ENCODE results near the gene TXNL1.
"Not testable (repeated sequence)": the region's sequence is repeated elsewhere in the genome, so short reads cannot be mapped to it uniquely, and the experiment has no call there.

Gene TXNL1

DNA sequence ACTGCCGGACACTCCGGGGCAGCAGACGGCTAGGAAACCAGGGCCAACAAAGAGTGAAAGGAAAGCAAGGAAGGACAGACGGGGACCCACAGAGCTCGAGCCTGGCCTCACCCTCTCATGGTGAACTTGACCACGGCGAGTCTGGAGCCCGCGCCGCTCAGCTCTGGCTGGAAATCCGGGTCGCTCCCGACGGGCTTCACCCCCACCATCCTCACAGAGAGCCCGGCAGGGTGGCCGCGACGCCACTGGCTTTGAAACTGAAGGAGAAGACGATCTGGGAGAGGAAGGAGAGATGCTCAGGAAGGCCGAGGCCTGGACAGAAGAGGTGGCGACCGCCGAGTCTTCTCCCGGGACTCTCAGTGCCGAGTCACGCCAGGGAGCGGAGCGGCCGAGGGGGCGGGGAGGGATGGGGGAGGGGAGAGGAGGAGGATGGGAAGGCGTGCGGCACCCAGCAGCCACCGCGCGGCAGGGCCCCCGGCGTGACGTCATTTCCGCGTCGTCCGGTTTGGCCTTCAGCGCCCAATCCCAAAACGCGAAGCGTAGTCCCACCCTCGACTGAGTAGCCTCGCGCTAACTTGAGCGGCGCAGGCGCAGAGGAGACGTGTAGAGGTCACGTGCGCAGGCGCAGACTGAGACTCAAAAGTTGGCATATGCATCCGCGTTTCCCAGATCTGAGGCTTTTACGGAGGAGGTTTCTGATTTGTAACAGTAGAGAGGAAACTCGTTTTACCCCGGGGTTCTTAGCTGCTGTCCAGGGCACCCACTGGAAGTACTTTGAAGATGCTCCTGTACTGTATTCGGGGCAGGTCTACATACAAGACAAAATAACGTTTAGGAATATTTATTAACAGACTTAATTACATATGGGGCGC lies at the start of gene TXNL1:
Gene TXNL1 (minus strand): TSS at position 361 of the 872 bp plus-strand sequence. CDS start 152 bp downstream, at position 209.
- DNase-seq (ENCODE audit: low read depth in 4 of 4, low spot score in 1 of 4): peak; percentile 98 to 100 (median 100)

DNA sequence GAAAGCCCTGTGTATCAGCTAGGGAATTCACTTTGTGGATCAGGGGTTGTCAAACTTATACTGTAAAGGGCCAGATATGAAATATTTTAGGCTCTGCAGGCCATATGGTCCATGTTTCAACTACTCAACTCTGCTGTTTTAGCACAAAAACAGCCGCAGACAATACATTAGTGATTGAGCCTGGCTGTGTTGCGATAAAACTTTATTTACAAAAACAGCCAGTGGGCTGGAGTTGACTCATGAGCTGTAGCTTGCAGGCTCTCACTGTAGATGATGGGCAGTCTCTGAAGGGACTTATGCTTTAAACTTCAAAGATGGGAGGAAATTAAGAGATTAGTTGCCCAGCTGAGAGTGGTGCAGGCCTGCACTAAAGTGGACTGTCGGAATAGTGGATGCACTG lies 45.9 kb upstream of the TXNL1 start:
- DNase-seq (ENCODE audit: low read depth in 4 of 4, low spot score in 1 of 4): no peak

DNA sequence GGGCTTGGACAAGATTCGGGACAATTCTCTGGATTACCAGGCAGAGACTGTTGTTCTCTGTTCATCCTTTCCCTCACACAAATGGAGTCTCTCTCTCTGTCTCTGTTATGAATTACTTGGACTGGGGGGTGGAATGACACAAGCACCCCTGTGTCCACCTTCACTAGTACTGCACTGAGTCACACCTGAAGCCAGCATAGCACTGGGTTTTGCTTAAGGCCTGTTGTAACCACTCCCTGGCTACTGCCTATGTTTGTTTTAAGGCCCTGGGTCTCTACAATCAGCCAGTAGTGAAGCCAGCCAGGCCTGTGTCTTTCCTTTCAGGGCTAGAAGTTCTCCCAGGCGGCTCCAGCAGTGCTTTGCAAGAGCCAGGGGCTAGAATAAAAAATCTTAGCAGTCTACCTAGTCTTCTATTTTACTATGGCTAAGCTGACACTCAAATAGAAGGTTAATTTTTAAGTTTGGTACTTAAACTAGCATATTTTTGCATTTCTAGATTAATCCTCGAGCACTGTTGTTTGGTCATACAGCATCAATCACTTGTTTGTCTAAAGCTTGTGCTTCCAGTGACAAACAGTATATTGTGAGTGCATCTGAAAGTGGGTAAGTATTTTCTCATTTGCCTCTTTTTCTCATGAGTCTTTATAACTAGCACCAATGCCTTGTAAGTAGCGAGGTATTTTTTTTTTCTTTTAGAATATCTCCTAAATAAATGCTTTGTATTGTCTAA lies 40.6 kb upstream of the TXNL1 start:
- DNase-seq (ENCODE audit: low read depth in 4 of 4, low spot score in 1 of 4): no peak

DNA sequence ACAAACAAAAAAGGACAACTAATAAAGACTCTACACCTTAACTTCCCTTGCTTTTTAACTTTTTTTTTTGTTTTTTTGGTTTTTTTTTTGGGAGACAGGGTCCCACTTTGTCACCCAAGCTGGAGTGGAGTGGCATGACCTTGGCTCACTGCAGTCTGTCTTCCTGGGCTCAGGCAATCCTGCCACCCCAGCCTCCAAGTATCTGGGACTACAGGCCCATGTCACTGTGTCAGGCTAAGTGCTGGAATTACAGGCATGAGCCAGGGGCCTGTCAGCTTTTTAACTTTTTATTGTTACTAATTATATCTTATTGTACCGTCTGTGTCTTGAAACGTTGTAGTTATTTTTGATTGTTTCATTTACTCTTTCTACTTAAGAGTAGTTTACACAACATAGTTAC lies 38.2 kb upstream of the TXNL1 start:
- DNase-seq (ENCODE audit: low read depth in 4 of 4, low spot score in 1 of 4): no peak

DNA sequence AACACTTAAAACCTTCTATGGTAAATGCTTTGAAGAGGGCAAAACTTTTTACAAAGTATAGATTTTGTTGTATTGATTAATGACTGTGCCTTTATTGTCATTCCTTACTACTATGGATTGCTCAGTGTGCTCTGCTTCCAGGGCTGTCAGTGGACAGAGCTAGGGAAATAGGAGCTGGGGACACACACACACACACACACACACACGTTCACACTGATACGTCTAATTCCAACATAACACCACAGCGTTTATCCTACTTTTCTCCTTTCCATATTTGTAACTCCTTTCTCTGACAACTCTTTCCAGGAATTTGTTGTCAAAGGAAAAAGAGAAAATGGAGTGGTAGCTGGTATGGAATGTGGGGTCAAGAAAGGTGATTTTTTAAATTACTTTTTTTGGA lies 34.6 kb upstream of the TXNL1 start:
- DNase-seq (ENCODE audit: low read depth in 4 of 4, low spot score in 1 of 4): no peak

DNA sequence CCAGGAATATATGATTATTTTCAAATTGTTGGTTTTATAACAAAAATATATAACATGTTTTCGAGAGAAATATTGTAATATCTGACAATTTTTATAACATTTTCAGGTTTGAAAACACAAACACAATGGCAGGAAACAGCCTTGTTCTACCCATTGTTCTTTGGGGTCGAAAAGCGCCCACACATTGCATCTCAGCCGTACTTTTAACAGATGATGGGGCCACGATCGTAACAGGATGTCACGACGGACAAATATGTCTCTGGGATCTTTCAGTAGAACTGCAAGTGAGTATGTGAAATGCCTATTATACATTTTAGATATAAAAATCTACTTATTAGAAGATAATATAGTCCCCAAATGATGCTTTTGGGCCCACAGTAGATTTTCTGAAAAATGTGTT lies 34.0 kb upstream of the TXNL1 start:
- DNase-seq (ENCODE audit: low read depth in 4 of 4, low spot score in 1 of 4): no peak

DNA sequence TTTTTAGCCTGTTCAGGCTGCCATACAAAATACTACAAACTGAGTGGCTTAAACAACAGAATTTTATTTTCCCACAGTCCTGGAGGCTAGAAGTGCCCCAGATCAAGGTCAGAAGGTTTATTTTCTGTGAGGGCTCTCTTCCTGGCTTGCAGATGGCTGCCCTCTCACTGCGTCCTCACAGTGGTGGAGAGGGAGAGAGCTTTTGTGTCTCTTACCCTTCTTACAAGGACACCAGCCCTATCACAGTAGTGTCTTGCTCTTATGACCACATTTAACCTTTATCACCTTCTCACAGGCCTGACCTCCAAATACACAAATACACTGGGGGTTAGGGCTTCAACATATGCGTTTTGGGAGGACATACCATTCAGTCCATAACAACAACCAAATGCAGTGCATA lies 24.5 kb upstream of the TXNL1 start:
- DNase-seq (ENCODE audit: low read depth in 4 of 4, low spot score in 1 of 4): no peak

DNA sequence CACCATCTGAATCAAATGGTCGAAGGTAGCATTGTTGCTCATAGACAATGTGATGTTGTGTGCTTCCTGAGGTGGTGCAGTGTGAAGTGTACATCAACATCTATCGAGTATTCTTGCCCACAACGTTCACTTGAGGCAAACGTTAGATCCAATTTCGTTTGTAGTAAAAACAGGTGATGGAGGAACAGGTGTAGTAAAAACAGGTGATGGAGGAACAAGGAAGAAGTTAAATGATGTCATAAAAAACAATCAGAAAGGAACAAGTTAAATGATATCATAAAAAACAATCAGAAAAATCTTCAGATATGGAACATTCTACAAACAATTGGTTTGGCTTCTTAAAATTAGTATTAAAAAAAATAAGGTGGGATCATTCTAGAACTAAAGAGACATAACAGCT lies 24.1 kb upstream of the TXNL1 start:
- DNase-seq (ENCODE audit: low read depth in 4 of 4, low spot score in 1 of 4): no peak

DNA sequence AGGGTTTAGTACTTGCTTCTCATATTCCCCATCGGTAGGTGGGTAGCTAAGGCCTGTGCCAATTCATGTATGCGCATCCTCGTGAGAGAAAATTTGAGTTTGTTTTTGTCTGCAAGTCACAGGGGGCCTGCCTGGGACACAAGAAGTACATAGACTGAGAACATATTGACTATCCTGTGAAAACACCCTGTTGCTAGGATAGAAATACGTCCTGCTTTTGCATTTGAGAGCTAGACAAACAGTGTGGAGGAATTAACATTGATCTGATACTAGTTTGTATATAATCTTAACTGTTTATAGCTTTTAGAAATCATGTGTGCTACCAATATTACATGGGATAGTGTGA lies 23.6 kb upstream of the TXNL1 start:
- no peak for DNase-seq (ENCODE audit: low read depth in 4 of 4, low spot score in 1 of 4)

DNA sequence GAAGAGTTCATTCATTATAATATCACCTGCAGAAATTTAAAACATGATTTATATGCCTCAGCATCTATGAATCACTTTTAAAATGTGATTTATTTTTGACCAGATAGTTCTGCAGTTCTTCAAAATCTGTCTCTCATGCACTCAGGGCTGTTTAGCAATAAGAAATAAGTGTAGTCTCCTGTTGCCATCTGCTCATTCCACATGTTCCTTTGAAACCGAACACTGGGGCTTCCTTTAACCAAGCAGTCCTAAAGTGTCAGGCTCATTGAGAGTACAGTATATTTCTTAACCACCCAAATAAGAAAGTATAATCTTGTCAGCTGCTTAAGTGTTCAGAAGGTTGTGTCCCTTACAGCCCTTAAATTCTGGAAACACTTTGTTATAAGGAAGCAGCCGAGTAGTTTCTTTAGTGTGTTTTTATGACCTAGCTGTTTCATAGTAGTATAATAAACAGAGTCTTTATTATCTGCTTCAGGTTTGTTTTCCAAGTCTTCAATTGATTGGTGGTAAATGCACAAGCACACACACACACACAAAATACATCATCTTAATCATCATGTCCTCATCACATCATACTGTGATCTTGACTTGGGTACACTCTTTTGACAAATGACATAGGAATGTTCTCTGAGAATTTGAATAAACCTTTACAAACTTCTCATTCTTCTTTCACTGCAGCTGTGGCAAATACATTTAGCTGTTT lies 23.1 kb upstream of the TXNL1 start:
- no peak for DNase-seq (ENCODE audit: low read depth in 4 of 4, low spot score in 1 of 4)

DNA sequence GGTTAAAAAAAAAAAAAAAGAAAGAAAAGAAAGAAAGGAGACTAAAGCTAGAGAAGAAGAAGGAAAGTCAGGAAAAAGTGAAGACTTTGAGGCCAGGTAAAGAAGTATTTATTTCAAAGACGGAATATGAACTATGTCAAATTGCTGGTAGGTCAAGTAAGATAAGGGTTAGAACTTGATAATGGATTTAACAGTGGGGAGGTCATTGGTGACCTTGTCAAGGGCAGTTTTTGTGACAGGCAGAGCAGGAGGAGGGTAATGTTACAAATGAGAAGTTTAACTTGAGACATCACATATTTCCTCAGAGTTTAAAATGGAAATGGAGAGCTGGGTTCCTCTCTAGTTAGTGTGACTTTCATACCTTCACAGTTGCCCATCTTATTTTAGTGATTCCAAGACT lies 22.3 kb upstream of the TXNL1 start:
- no peak for DNase-seq (ENCODE audit: low read depth in 4 of 4, low spot score in 1 of 4)

DNA sequence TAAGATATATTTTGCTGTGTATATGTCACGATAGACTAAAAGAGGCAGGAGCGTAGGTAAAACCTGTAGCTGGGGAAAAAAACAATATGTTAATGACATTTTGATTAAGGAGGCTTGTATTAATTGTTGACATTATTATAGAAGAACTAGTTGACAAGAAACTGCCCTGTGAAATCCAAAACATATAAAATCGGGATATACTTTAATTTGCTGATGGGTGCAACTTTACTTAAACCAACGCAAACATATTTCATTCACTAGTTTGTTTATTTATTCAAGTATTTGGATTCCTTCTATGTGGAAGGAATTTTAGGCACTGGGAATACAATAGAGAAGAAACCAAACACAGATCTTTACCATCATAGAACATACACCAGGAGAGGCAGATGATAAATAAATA lies 20.7 kb upstream of the TXNL1 start:
- DNase-seq (ENCODE audit: low read depth in 4 of 4, low spot score in 1 of 4): no peak

DNA sequence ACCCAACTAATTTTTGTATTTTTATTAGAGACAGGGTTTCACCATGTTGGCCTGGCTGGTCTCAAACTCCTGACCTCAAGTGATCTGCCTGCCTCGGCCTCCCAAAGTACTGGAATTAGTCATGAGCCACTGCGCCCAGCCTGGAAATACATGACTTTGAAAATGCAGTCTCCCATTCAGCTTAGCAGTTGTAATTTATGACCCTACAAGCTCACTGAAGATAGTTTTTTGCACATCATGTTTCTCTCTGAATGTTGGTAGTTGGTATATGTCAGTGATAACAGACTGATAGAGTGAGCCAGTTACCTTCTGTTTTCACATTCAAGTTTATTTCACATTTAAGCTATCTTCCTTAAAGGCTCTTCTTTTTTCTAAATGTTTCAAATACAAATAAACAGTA lies 19.9 kb upstream of the TXNL1 start:
- DNase-seq (ENCODE audit: low read depth in 4 of 4, low spot score in 1 of 4): no peak

DNA sequence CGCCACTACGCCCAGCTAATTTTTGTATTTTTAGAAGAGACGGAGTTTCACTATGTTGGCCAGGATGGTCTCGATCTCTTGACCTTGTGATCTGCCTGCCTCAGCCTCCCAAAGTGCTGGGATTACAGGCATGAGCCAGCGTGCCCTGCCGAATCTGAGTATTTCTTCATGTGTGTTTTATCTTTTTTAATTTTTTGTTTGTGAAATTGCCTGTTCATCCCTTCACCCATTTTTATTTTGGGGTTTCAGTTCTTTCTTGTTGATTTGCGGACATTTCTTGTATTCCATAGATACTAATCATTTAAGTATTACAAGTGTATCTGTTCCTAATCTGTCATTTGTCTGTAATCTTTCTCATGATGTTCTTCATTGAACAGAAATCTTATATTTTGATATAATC lies 15.9 kb upstream of the TXNL1 start:
- not testable (repeated sequence) for DNase-seq (ENCODE audit: low read depth in 4 of 4, low spot score in 1 of 4)

DNA sequence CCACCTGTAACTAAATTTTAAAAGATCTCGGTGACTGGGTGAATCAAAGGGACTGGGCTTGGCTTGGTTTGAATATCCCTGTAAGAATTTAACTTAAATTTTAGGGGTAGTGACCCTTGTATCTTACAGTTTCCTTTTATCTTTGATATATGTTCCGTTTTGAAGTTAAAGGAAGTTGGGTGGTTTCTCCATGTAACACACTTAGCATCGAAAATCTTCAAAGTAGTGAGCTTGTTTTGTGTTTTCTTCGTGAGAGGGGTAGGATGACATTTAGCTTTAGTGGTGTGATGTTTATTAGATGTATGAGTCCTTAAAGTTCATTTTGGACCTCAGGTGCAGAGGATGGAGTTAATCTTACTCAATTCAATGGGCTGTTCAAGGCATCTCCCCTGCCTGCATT lies 14.4 kb upstream of the TXNL1 start:
- no peak for DNase-seq (ENCODE audit: low read depth in 4 of 4, low spot score in 1 of 4)

DNA sequence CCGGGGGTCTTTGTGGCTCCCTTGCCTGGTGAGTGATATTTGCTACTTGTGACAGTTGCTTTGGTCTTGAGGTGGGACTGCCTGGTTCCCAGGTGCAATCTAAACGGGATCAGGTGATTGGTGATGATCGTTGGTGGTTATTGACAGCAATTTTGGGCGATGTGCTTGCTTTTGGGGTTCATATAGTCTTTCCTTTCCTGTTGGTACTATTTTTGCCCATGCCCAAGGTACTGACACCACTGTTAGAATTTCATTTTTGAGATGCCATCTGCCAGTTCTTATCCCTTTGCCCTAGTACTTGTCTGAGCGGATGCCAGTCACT lies 13.3 kb upstream of the TXNL1 start:
- DNase-seq (ENCODE audit: low read depth in 4 of 4, low spot score in 1 of 4): no peak

DNA sequence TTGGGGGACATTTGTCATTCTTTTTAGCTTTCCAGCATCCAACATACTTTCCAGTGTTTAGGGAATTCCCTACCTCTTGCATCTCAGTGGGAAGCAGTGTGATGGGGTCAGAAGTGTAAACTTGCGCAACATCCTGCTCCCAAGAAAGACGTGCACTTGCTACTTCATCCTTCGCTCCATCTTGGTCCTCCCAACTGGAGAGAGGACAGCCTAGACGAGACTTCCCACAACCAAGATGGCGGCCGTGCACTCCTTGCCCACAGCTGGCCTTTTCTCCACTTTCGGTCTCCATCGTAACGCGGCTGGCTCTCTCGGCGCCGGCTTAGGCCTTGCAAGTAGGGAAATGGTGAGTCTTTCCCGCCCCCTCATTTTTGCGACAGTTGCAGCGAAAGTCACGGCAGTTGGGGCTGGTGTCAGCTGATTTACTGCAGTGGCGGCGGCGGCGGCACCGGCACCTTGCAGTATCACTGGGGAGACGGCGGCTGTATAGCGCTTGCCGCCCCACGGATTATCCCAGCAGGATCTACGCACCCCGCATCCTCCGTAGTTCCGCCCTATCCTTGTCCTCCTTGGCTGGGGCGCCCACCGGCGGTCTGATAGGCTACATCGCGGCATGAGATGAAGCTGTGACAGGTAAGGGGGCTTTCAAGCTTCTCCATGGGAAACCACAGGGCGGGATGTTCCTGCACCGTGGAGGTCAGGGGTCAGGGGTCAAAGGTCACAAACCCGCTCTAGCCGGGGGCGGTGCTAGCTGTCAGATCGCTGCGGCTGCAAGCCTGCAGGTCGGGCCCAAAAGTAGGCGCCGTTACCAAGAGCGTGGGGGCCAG lies 12.8 kb upstream of the TXNL1 start, which contains the start of gene WDR7:
Gene WDR7 (plus strand): TSS at position 416 of the 827 bp plus-strand sequence. CDS start 21,157 bp downstream, outside the sequence.
- peak; percentile 88 to 93 (median 90) for DNase-seq (ENCODE audit: low read depth in 4 of 4, low spot score in 1 of 4)

DNA sequence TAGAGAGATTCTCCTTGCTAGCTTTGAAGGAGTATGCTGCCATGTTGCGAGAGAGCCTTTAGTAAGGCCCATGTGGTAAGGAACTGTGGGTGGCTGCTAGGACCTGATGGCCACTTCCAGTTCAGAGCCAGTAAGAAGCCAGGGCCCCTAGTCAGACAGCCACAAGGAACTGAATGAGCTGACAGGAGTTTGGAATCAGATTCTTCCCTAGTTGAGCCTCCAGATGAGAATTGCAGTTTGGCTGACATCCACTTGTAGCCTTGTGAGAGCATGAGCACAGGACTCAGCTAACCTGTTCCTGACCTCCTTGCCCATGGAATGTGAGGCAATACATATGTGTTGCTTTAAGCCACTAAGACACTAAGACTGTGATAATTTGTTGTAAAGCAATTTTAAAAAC lies 11.6 kb upstream of the TXNL1 start:
- DNase-seq (ENCODE audit: low read depth in 4 of 4, low spot score in 1 of 4): no peak

DNA sequence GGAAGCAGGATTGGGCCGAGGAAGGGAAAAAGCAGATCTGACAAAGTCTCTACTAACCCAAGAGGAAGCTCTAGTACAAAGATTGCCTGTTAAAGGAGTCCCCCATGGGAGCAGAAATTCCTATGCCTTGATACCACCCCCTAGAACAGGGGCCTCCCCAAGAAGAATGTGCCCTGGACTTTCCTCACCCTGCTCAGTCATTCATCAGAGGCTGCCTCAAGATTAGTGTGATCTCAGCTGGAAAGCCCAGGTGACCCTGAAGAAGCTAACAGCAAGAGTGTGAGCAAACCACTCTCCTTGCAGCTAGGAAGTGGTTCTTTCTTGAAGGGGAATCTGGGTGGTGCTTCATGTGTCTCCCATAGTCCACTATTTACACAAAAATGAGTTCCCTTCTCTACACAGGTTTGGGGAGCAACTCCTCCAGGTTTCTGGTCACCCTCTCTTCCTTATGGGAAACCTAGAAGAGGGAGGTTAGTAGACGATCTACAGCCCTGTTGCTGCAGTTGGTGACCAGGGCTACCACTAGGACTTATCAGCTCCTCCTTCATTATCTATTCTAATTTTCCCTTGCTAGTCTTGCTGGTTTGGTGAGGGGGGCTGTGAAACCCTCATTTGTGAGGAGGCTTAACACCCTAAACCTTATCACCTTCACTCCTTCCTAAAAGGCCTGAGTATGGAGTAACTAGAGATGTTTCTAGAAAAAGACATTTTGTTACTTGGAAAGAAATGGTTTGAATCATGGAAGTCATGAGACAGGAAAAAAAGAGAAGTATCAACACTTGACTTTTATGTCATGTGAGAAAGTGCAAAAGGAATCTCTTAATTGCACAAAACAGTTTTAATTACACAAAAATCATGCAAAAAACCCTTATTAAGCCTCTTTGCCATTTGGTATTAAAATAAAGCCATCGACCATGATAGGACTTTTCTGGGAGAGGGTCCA lies 9.8 kb upstream of the TXNL1 start:
- no peak for DNase-seq (ENCODE audit: low read depth in 4 of 4, low spot score in 1 of 4)

DNA sequence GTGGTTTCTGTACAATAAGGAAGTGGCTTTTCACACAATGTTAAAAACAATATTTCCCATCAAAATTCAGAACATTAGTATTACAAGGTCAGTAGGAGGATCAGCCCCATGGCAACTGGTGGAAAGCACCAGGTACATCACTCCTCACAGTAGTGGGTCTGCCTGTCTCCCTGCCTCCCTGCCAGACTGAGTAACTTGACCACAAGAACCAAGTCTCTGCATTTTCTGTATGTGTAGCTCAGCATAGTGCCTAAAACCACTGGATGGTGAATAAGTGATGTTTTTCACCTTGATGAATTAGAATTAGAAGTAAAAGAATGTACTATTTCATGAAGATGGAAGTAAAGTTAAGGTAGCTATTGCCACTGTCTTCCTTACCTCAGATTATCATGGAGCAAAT lies 8.7 kb upstream of the TXNL1 start:
- DNase-seq (ENCODE audit: low read depth in 4 of 4, low spot score in 1 of 4): no peak

All from stimulated activated CD4-positive, alpha-beta T cell treated with anti-CD3 and anti-CD28 coated beads, Interleukin-1b, Interleukin-23, amount 100 ng/mL, for 24 hours (primary cell).